GM18520 (cell line): ENCODE results near the gene ITPRIP.
A peak's percentile ranks its signal among the peaks of the same experiment; 100 is the strongest.

Source experiments
- ATAC-seq: cut with Tn5 transposase; IDR thresholded peaks from one replicate; pipeline ENCODE4 v1.9.1; 2021; ENCODE audit not compliant: unreplicated experiment

Gene ITPRIP

DNA sequence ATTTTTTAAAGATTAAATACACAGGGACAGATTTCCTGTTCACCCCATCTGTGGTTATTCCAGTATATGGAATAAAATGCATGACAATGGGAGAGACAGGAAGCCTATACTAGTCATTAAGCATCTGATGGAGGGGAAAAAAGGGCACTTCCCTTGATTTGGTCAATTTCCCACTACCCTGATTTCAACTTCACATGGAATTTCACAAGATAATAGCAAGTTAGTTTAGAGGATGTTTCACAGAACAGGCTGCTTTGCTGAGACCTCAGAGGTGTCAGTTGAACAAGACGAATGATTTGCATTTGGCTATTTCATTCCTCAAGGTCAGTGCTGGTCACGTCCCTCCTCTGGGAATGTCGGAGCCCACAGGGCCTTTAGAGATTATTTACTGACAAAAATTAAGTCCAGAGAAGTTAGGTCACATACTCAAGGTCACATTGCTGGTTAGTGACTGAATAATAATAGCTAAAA lies 4.7 kb upstream of the ITPRIP start:
- no peak for ATAC-seq

DNA sequence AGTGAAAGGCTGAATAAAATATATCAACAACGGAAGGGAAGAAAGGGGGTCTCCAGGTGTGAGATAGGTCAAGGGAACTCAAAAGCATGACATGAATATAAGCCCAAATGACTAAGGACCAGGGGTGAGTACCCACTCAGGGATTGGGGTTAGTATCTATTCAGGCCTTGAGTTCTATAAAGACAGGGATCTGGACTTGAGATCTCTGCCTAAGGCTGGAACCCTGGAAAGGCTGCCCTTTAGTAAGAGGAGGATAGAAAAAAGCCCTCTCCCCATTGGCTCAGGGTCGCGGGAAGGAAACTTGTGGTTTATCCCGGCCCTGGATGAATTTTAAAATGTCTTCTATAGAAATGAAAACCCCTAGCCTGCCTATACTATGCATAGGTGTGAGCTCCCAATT lies 2.4 kb upstream of the ITPRIP start:
- ATAC-seq, result no peak

DNA sequence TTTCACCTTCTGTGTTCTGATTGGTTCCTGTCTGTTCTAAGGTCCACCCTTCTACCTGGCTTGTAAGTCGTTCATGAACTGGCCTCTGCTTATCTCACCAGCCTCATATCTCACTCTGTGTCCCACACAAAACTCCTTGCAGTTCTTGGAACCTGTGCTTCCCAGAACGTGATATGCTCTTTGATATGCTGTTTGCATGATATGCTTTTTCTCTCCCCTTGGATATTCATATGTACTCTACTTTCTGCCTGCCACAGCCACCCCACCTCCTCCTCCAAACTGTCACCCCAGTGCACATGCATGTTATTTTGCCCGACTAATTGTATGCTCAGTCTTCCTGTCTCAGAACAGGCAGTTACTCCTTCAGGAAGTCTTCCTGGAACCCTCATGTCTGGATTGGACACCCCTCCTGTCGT lies 1.9 kb upstream of the ITPRIP start:
- ATAC-seq, result no peak

DNA sequence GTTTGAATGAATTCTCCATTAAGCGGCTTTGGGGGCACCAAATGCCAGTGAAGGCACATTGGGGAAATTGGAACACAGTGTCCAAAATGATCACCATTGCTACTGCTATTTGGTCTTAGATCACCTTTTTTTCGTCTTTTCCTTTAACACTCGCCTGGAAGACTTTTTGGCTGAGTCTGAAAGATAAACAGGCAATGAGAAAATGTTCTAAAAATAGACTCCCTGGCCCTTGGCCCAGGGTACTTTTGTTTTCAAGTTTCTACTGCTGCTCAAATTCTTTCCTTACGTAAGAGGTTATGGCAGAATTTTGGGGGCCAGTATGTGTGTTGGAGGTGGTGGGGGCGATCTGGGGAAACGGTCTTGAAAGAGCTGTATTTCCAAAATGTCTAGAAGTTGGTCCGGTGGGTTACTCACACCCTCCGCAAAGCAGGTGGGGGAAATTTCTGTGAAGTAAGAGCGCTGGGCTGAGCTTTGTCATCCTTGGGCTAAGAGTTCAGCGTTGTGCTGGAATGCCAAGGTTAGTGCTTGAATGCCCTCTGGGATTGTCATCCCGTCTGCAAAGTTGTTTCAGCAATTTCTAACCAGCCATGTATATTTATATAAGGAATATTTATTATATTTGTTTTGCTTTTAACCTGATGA lies 1.3 kb upstream of the ITPRIP start:
- ATAC-seq, result no peak

DNA sequence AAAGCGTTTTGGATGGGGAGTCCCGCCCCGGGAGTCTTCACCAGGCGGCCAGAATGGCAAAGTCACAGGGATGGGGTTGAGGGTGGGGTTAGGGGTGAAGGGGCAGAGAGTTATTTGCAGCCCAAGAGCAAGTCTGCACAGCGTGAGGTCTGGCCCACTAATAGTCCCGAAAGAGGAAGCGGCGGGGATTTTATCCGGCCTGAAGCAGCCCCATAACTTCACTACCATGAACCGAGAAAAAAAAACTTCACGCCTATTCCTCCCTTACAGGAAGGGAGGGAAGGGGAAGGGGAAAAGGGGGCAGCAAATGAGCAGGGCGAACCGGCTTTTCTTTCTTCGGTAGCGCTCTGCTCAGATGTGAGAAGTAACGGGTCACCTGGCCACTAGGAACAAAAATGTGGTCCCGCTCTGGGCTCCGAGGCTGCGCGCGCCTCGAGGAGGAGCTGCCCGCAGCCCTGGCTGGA lies 712 bp downstream of the ITPRIP start:
- ATAC-seq, result peak; percentile 21

DNA sequence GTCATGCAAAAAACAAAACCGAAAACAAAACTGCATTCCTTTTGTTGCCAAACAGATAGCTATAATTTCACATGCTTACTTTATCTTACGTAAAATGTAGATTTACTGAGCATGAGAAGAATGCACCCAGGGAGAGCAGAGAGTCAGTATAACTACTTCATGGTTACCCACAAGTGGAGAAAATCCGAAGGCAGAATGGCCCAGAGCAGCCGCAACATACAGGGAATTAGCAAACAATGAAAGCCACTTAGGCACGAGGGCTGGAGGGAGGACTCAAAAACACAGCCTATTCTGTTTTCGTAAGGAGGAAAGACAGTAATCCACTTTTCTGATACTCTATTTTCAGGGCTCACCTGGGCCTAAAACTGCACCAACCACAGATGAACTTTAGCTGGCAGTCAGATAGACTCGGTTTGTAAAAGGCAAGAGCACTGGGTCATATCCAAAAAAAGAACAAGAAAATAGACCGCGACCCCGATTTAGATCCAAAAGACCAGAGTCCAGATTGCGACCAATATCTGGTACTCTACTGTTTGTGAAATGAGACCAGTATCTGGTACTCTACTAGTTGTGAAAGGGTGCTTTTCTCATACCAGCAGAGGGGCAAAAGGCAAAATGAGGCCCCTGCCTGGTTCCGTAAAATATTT lies 1.3 kb downstream of the ITPRIP start:
- no peak for ATAC-seq

DNA sequence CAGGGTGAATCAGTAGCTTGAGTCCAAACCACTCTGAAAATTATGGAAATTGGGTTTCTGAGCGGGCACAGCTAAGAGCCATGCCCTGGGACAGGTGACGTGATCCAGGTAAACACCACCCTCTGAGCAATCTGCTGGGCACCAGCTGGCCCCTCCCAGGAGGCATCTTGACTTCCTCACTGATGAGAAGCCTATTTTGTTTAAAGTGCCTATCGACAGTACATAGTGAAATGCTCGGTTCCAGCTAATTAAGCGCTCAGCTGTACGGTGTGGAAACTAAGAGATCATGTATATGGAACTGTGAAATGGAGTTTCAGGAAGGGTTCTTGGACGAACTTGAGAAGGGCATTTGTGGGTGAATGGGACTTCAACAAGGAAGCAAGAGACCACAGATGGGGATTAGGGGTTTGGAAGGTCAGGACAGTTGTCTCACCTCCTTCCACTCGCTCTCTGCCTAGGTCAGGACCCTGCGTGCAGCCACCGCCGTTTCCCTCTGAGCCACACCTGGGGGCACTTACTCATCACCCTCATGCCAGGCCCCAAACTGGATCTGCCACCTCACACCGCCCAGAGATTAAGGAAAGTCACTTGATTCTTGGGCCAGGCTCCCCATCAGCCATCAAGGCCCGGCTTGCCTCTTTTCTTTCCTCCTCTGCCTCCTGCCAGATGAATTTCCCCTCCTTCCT lies 3.2 kb downstream of the ITPRIP start:
- no peak for ATAC-seq

DNA sequence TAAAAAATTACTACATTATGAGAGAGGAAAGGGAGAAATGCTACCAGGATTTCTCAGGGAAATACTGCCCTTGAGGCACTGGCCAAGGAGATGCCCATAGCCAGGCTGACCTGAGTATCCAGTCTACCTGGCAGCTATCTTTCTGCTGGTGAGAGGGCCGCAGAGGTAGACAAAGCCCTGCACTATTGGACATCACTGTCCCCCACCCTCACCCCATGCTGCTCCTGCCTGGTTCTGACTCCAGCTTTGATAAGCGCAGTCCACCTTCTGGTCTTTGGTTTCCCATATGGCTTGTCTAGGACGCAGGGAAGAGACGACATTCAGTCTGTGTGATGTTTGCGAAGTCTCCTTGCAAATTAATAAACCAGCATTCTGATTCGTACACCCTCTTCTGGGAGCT lies 3.7 kb downstream of the ITPRIP start:
- no peak for ATAC-seq

DNA sequence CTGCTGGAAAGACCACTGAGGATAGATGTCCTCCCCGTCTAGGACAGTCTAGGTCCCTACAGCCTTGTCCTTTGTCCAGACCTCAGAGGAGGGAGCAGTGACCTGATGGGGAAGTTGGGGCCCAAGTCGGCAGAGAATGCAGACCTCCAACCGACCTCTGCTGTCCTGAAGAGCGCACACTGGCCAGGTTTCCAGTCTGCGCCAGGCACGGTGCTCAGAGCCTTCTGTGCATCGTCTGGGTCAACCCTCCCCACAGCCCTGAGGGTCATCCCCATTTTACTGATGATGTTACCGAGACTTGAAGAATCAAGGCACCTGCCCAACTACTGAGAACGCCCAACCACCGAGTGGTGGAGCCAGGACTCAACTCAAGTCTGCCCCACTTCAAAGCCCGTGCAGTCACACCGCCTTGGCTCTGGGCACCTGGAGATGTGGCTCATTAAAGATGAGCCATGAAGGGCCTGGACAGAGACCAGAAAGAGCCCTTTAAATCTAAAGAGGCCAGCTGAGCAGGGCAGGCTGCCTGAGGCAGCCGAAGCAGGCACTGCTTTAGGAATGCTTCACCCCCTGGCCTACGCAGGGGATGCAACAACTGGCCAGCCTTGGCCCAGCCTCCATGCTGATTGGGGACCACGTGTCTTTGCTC lies 4.4 kb downstream of the ITPRIP start:
- no peak for ATAC-seq

DNA sequence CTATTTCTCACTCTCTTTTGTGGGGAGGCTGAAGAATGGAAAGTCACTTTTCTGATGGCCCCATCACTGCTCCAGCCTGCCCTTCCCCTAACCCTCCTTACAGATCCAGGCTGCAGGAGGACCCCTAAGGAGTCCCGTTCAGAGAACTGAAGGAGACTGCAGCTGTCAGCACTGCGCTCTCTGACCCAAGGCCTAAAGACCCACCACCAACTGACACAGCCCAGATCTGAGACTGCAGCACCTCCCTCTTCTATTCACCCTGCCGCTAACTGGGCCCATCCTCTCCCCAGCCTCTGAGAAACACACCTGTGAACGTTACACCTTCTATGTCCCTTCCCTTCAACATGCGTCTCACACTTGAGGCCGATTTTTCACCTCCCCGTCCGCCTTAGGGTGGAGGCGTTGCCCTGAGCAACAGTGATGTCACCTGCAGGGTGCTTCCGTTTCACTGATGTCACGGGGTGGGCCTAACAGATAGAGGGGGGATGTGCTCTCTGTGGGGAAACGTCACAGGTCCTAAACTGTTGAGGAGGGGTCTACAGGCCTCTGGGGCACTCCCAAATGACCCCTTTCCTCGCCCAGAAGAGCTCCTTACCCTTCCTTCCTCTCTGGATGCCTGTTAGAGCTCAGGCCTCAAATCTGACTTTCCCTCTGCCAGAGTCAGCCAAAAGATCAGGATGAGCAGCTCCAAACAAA lies 5.1 kb downstream of the ITPRIP start:
- ATAC-seq, result no peak

DNA sequence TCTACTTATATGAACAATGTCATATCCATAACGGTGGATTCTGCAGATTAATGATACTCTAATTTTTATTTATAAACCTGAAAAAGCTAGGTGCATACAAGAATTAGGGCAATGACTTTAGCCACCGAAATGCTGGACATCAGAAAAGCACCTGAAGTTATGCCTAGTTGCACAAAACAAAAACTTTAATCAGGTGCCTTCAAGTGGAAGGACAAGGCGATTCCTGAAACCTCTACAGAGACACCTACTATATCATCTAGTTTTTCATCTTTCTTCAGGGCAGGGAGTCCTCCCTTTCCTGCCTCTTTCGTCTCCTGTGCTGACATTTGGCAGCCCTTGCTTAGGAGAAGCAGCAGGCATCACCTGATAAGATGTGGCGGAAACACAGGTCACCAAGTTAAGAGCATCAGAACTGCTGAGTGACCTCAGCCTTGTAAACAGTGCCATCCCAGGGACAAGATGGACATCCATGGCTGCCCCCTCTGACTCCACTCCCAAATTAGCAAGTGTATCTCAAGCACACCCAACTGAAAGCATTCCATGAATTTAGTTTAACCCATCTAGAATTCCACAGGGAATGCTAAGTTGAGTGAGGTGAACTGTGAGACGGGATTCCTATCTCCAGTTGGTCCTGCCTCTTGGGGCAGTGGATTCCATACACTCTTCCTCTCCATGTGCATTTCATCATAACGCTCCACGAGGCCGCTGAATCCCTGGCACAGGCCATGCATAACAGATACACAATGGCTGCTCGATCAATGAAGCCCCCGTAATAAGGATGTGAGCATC lies 5.8 kb downstream of the ITPRIP start:
- ATAC-seq, result no peak

DNA sequence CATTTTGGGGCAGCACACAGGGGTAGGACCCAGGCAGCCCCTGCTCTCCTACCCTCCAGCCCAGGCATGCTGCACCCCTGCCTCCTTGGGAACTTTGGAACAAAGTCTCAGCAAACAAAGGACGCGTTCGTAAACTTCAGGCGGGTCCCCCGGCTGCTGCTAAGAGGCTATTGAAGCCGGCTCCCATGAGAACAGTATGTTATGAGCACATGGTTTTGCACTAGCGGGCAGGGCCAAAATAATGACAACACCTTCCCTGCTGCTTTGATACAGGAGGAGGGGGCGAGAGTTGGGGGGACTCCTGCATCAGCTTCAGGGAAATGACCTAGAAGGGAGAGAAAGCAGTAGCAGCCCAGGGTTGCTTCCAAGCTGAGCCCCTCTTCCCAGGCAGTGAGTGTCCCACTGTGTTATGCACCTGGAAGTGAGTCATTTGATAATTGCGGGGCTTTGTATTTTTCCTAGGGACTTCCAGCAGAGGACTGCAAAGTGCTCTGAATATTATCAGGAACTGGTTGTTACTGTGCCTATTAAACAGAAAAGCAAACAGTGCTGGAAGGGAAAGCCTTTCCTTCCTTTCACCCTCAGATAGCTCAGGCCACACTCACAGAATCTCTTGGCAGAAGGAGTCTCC lies 6.9 kb downstream of the ITPRIP start:
- ATAC-seq, result no peak

DNA sequence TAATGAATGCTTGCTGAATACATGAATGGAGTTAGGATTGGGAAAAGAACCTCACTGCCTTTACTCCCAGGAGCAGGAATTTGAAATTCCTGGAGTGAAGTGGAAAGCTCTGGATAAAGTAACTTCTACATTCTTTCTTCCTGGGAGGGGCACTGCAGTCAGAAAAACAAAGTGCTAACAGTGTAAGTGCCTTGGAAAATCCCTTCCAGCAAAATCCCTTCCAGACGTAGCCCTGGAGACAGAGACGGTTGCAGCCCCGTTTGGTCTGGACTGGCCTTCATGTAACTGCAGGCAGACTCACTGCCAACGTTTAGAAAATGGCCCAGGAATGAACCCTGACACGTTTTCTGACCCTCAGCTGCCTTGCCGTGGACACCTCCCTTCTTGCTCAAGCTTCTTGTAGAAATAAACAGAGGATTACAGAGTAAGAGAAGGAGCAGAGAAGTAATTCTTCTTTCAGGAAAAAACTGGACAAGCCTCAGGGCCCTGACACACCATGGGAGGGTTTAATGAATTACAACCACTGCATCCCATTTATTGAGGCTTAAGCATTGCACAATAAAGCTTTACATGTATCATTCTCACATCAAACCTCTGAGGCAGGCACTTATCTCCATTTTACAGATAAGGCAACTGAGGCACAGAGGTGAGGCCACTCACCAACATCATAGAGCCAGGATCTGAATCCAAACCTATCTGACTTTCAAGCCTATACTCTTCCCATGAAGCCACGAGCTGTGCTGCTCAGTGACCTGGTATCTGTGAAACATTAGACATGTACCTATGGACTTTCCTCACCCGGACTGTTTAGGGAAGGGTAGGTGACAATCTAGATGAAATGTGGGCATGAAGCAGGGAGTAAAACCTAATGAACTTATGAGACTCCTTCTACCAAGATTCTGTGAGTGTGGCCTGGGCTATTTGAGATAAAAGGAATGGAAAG lies 7.8 kb downstream of the ITPRIP start:
- no peak for ATAC-seq

DNA sequence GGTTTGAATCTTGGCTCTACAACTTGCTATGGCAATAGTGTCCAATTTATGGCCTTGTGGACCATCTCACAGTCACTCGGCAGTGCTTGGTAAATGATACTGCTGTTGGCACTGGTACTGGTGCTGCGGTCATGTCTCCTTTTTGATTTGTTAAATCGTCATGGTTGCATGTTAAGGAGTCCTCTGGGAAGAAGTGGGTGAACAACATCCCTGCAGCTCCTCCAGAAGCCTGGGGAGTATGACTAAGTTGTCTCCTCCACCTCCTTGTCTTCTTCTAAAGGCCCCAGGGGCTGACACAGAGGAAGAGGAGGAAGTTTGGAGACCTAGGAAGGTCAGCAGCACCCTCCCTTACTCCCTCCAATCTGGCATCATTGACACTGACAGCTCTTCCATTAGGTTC lies 8.5 kb downstream of the ITPRIP start:
- ATAC-seq, result no peak

DNA sequence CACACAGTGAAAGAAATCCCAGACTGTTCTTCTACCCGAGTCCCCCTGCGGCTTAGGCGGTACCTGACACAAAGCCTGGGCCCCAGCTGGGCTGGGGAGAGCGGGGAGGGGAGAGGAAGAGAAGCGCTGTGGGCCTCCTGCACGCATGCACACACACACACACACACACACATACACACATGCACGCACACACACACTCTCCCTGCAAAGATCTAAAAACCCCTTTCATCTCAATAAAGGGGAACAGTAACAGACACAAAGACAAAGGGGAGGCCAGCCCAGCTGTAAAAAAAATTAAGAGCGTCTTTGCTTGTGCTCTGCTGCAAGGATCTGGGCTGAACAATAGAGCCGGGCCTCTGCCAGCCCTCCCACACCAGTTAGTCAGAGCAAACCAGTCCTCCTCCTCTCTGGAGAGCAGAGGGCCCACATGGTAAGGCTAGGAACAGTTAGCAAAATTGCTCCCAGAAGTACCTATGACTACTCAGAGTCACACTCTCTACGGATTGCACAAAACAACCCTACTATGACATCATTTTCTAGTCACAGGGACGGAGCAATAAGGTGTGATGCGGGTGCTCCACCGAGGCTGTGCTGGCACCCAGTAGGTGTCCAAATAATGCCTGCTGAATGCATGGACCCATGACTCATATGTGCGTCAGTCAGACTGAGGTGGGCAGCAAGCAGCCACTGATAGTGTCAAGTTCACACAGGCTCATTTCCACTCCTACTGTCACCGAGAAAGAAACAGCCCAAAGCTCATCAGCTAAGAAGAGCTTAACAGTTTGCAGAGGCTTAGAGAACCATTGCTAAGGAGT lies 9.2 kb downstream of the ITPRIP start:
- peak; percentile 54 for ATAC-seq

DNA sequence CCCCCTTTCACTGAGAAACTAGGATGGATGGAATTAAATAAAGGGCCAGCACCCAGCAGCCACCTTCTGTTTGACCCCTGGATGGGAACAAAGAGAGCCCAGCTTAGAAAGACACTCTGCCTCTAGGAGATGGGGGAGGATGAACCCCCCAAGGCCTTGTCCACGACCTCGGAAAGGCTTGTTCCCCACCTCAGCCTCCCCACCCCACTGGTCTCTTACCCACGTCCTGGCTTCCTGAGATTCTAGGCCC lies 9.7 kb downstream of the ITPRIP start:
- ATAC-seq, result no peak

DNA sequence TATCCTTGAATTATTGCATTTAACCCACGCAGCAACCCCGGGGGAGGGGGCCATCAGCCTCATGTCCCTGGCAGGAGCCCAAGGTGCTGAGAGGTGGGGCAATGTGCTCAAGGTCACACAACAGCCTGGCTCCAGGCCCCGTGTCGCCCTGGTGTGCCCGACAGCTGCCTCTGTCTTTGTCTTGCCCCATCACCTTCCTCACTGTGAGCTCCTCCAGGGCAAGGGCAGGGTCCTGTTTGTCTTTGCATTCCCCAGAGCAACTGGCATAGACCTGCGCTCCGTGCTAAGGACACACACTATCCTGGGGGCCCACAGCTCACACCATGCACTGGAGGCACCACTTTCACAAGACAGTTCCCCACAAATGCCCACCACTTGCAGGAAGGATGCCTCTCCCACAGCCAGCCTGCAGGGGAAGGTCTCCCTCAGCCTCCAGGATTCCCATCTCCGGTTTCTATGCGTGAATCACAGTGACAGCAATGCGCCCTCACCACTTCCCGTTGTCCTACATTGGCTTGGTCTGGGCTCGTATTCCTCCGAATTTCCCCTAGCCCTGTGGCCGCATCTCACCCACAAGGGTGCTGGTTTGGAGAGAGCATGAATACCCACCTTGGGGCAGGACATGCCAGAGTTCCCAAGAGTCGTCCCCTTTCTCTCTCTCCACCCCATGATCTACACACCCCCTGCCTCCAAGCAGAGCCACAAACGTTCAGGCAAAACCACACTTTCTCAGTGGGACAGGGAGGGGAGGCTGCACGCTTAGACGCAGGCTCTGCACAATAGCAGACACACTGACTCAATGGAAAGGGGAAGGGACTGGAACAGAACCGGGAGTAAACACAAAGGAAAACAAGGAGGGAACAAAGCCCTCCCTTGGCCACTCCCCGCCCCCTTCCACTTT lies 10.3 kb downstream of the ITPRIP start:
- no peak for ATAC-seq
